Natural killer cell treated with Interleukin-12 subunit alpha and Interleukin-12 subunit beta and Interleukin-15 and Interleukin-18, amount 100 ng/mL, for 72 hours (primary cell): ENCODE measurements around the gene MICU1. TPM values are rescaled to one million over a fixed set of nuclear protein-coding genes. Genes with fewer than 3 reads are reported as not detected.
A peak's percentile ranks its signal among the peaks of the same experiment; 100 is the strongest.
"Not testable (repeated sequence)": the region's sequence is repeated elsewhere in the genome, so short reads cannot be mapped to it uniquely, and the experiment has no call there.

ENCODE experiments used
- ATAC-seq, 2 donors: fragments of 150-1000 bp; cut with Tn5 transposase in 1 of 2; sonication (Bioruptor Pico), chemical (Tn5 transposase) in 1 of 2; 2 replicates each; pipeline ENCODE4 v1.10.0; 2021
- DNase-seq: peaks from one replicate; pipeline ENCODE4 v3.0.0; 2022; ENCODE audit warnings: low spot score
- H3K27ac Mint-ChIP-seq, 2 donors: 1 replicate in 1 of 2; 2 replicates in 1 of 2; pipeline ENCODE4 v1.8.0; 2022; ENCODE audit warnings: mixed read lengths in 2 of 2, mild to moderate bottlenecking in 1 of 2, moderate library complexity in 1 of 2
- H3K27me3 Mint-ChIP-seq, 2 donors: 1 replicate in 1 of 2; 2 replicates in 1 of 2; pipeline ENCODE4 v1.8.0; 2022; ENCODE audit warnings: mixed read lengths in 2 of 2
- H3K36me3 Mint-ChIP-seq: one replicate; pipeline ENCODE4 v1.8.0; 2022; ENCODE audit warnings: mixed read lengths
- H3K4me1 Mint-ChIP-seq, 2 donors: 1 replicate in 1 of 2; 2 replicates in 1 of 2; pipeline ENCODE4 v1.8.0; 2022; ENCODE audit warnings: low read depth in 2 of 2, mixed read lengths in 2 of 2, mild to moderate bottlenecking in 1 of 2
- H3K4me3 Mint-ChIP-seq: one replicate; pipeline ENCODE4 v1.8.0; 2022; ENCODE audit warnings: mixed read lengths
- H3K9me3 Mint-ChIP-seq: 2 replicates; pipeline ENCODE4 v1.8.0; 2022; ENCODE audit warnings: mixed read lengths
- total RNA-seq, 2 donors: library from RNA; stranded (reverse); gene quantifications; one replicate each; pipeline ENCODE4 v1.2.3, GENCODE V29; 2022

Gene MICU1
- total RNA-seq, 2 donors from 2014 or later, result 40.8 to 43.0 TPM

DNA sequence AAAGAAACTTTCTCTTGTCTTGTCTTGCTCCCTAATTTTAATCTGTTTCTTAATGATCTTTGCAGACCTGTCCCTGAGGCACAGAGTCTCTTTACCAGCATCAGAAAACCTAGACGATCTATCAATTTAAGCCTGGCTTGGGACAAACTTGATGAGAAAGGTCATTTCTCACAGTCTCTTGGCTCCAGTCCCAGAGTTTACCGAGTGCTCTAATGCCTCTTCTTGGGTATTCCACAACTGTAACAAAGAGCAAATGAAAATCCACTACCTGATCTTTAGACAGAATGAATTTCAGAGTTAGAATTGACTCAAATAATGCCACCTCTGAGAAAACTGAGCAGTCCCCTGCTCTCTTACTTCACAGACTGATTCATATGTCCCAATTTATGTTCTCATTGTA is 164.8 kb downstream of the MICU1 start:
- no peaks in the 10 kb centered on the region for H3K9me3 Mint-ChIP-seq
- no peaks in the 10 kb centered on the region for H3K27me3 Mint-ChIP-seq
- no peak overlapping the region for H3K4me3 Mint-ChIP-seq

DNA sequence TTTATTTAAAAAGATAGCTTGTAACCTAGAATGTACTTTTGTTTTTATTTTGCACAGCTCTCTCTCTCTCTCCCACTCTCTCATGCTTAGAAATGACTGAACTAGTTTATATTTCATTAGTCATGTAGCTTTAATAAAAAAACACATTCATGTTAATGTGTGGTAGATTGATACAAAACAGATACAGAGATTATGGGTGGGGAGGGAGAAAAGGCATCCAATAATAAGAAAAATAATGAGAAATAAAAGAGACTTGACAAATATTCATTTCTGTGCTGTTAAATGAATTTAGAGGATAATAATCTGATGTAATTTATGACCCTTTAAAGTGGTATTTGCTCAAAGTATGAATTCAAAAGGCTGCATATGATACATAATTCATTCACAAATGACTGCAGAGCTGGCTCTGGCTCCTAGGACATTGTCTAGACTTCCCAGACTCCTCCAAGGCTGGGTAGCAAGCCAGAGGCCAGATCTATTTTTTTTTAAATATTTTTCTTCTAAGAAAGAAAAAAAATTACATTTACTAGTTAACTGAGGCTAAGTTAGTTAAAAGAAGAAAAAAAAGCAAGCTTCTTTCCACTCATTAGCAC is 165.5 kb downstream of the MICU1 start:
- Mint-ChIP-seq H3K27ac (no peak overlapping the region), H3K4me1 (no peaks in the 10 kb centered on the region), H3K27me3 (no peaks in the 10 kb centered on the region), H3K9me3 (no peaks in the 10 kb centered on the region), H3K36me3 (no peaks in the 10 kb centered on the region), H3K4me3 (no peak overlapping the region)
- DNase-seq (no peak), ATAC-seq (no peak)

More for the DNA sequence above, 164.8 kb downstream of the MICU1 start:
- Mint-ChIP-seq H3K36me3 (no peaks in the 10 kb centered on the region), H3K4me1 (no peaks in the 10 kb centered on the region), H3K27ac (no peak overlapping the region)
- ATAC-seq, result no peak
- DNase-seq, result no peak

DNA sequence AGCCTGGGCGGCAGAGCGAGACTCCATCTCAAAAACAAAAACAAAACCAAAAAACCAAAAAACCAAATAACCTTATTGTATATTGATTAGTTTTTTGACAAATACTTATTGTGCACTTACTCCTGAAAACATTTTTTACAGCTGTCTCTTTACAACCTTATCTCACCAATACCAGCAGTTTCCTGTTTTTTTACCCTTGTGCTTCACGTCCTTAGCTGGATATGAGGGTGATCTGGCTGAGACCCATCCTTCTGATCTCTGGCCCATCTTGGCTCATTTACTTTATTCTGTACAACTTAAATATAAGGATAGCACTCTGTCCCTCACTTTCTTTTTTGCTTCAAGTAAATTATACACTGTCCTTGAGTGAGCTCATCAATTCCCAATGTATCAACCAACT is 166.6 kb downstream of the MICU1 start:
- DNase-seq (no peak), ATAC-seq (no peak)
- H3K27ac Mint-ChIP-seq, result no peak overlapping the region
- no peaks in the 10 kb centered on the region for H3K4me1 Mint-ChIP-seq
- no peaks in the 10 kb centered on the region for H3K27me3 Mint-ChIP-seq
- H3K9me3 Mint-ChIP-seq, result no peaks in the 10 kb centered on the region
- no peak overlapping the region for H3K4me3 Mint-ChIP-seq
- H3K36me3 Mint-ChIP-seq, result no peaks in the 10 kb centered on the region

DNA sequence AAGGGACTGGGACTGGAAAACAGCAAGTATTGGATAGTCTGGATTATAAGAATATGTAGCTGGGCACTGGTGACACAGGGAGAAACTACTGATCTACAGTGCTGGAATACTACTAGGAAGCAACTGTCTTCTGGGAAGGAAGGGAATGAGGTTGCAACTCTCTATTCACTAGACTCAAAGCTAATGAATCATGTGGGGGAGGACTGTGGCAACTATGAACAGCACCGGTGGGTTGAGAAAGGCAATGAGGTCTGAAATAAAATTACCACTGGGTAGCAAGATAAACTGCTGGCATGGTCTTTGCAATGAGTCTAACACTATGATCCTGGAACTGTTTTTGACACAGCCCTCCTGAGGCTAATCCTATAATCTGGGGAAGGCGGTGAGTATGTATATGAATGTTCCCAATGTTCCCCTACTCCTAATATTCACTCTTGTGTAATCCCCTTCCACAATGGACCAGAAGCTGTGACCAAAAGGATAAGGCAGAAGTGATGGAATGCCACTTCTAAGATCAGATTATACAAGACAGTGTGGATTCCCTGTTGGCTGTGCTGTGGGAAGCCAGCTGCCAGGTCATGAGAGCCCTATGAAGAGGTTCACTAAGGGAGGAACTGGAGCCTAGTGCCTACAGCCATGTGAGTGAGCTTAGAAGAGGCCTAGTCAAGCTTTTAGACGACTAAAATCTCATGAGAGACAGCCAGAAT is 169.8 kb downstream of the MICU1 start:
- no peaks in the 10 kb centered on the region for H3K27me3 Mint-ChIP-seq
- ATAC-seq (peak in 1 of 2 donors; percentile 31), DNase-seq (no peak)
- H3K9me3 Mint-ChIP-seq, result no peaks in the 10 kb centered on the region
- H3K36me3 Mint-ChIP-seq, result no peaks in the 10 kb centered on the region
- no peaks in the 10 kb centered on the region for H3K4me1 Mint-ChIP-seq
- H3K4me3 Mint-ChIP-seq, result no peak overlapping the region
- H3K27ac Mint-ChIP-seq, result no peak overlapping the region

DNA sequence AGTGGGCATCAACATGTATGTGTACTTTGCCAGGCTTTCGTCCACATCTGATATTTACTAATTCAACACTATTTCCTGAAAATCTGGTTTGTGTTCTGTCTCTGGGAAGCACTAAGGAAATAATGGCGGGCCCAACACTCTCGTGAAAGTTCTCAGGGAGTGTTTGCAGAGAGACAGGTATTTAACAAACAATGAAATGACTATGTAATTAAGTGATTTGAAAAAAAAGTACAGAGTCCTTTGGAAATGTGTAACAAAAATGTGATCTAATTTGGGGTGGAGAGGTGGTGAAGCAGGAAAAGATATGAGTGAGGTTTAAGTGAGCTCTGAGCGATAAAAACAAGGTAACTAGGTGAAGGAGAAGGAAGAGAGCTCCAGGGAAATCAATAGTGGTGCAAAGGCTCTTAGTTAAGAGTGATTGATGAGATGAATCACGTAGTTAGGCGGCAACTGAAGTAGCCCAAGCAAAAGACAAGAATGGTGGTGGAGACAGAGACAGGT is 175.9 kb downstream of the MICU1 start:
- no peak for ATAC-seq
- no peak for DNase-seq
- no peak overlapping the region for H3K4me3 Mint-ChIP-seq
- H3K36me3 Mint-ChIP-seq, result no peaks in the 10 kb centered on the region
- no peaks in the 10 kb centered on the region for H3K9me3 Mint-ChIP-seq
- H3K27ac Mint-ChIP-seq, result no peak overlapping the region
- H3K27me3 Mint-ChIP-seq, result no peaks in the 10 kb centered on the region
- H3K4me1 Mint-ChIP-seq, result no peaks in the 10 kb centered on the region

DNA sequence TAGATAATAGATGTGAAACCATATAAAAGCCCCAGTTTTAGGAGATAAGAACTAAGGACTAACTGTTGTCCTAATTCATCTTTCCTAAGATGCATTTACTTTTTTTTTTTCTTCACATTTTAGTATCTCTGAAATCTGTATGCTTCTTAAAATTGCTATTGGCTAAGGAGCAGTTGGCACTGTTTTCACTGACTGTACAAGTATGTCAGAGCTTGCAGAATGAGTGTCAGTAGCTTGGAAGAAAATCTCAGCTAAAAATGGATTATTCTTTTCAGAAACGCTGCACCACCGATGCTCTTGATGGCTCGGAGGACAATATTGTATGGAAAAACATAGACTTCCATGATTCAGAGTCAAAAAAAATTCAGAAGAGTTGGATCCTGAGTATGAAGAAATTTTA is 180.0 kb downstream of the MICU1 start:
- H3K27ac Mint-ChIP-seq, result no peak overlapping the region

DNA sequence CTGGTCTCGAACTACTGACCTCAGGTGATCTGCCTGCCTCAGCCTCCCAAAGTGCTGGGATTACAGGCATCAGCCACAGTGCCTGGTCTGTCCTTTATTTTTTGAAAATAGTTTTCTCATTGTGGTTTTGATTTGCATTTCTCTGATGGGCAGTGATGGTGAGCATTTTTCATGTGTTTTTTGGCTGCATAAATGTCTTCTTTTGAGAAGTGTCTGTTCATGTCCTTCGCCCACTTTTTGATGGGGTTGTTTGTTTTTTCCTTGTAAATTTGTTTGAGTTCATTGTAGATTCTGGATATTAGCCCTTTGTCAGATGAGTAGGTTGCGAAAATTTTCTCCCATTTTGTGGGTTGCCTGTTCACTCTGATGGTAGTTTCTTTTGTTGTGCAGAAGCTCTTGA is 182.9 kb downstream of the MICU1 start:
- DNase-seq, H3K27me3 Mint-ChIP-seq, H3K36me3 Mint-ChIP-seq, ATAC-seq, H3K4me3 Mint-ChIP-seq, H3K9me3 Mint-ChIP-seq, H3K4me1 Mint-ChIP-seq, H3K27ac Mint-ChIP-seq: not testable (repeated sequence)

More for the DNA sequence above, 180.0 kb downstream of the MICU1 start:
- H3K4me3 Mint-ChIP-seq, result no peak overlapping the region
- no peak for ATAC-seq
- no peaks in the 10 kb centered on the region for H3K9me3 Mint-ChIP-seq
- no peak for DNase-seq
- H3K36me3 Mint-ChIP-seq, result no peaks in the 10 kb centered on the region
- H3K27me3 Mint-ChIP-seq, result no peaks in the 10 kb centered on the region
- no peaks in the 10 kb centered on the region for H3K4me1 Mint-ChIP-seq

DNA sequence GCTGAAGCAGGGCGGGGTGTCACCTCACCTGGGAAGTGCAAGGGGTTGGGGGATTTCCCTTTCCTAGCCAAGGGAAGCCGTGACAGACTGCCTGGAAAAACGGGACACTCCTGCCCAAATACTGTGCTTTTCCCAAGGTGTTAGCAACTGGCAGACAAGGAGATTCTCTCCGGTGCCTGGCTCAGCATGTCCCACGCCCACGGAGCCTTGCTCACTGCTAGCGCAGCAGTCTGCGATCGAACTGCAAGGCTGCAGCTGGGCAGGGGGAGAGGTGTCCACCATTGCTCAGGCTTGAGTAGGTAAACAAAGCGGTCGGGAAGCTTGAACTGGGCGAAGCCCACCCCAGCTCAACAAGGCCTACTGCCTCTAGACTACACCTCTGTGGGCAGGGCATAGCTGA is 190.3 kb downstream of the MICU1 start:
- Mint-ChIP-seq H3K27ac (no peak overlapping the region), H3K36me3 (no peaks in the 10 kb centered on the region), H3K27me3 (no peaks in the 10 kb centered on the region), H3K9me3 (no peaks in the 10 kb centered on the region), H3K4me3 (no peak overlapping the region), H3K4me1 (peaks cover 0 to 7% of the 10 kb centered on the region in 2 donors)
- DNase-seq (no peak), ATAC-seq (no peak)

DNA sequence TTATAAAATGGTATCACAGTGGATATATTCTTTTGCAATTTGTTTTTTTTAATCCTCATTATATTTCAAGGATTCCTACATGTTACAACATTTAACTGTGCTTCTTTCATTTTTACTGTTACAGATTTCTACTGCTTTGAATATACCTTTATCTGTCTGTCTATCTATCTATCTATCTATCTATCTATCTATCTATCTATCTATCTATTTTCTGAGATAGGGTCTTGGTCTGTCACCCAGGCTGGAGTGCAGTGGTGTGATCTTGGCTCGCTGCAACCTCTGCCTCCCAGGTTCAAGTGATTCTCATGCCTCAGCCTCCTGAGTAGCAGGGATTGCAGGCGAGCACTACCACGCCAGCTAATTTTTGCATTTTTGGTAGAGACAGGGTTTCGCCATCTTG is 194.9 kb downstream of the MICU1 start:
- not testable (repeated sequence) for DNase-seq, H3K4me3 Mint-ChIP-seq

DNA sequence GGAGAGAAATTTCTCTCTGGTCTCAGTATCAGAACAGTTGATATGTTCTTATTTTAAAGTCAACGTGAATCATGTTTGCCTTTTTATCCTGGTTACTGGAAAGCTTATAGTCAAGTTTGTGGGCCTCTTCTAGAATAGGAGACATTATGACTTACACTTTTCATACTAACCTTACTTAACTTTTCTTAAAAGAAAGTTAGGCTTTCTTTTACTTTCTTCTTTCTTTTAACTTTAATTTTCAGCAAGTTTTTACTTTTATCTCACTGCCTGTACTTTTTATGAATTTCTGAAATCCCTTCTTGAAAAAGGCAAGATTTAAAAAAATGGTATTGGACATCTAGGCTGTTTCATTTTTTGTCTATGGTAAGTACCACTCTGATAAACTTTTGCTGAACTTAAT is 195.9 kb downstream of the MICU1 start:
- Mint-ChIP-seq H3K27me3 (no peaks in the 10 kb centered on the region), H3K4me3 (no peak overlapping the region), H3K4me1 (no peaks in the 10 kb centered on the region), H3K9me3 (no peaks in the 10 kb centered on the region), H3K27ac (no peak overlapping the region), H3K36me3 (no peaks in the 10 kb centered on the region)
- ATAC-seq (no peak), DNase-seq (no peak)

More for the DNA sequence above, 194.9 kb downstream of the MICU1 start:
- ATAC-seq, H3K9me3 Mint-ChIP-seq, H3K36me3 Mint-ChIP-seq, H3K4me1 Mint-ChIP-seq, H3K27ac Mint-ChIP-seq, H3K27me3 Mint-ChIP-seq: not testable (repeated sequence)

DNA sequence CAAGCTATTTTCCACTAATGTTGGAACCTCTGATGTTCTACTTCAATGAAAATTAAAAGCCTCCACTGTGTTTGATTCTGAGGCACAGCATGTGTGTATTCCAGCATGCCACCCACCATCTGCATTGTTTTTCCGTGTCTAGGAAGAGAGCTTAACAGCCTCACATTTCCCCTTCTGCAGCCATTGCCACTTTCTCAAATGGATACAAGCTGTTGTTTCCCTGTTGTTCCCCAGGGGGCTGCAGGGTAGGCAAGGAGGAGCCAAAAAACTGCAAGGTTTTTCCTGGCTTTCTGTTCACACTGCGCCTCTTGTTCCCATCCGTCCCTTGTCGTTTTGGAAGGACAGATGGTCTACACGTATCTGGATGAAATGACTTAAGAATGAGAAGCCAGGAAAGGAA is 198.9 kb downstream of the MICU1 start:
- Mint-ChIP-seq H3K36me3 (peaks cover 15% of the 10 kb centered on the region), H3K4me3 (no peak overlapping the region), H3K4me1 (no peaks in the 10 kb centered on the region), H3K27ac (no peak overlapping the region), H3K9me3 (no peaks in the 10 kb centered on the region), H3K27me3 (no peaks in the 10 kb centered on the region)
- ATAC-seq (no peak), DNase-seq (no peak)

DNA sequence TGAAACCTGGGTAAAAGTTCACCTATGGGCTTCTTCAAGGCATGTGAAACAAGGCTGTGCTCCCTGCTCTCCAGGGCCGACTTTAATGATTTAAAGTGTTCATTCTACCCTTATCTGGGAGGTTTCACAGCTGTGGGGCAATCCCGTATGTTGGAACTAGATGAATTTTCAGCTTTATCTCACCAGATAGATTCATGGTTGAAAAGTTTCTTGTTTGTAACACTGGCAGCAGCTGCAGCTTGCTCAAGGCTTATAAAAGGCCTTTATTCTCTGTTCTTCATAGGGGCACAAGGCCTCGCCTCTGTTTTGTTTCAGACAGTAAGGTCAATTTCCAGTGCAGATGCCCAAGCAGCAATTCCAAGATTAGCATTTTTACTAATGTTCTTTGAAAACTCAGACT is 200.7 kb downstream of the MICU1 start:
- H3K9me3 Mint-ChIP-seq, result no peaks in the 10 kb centered on the region
- no peaks in the 10 kb centered on the region for H3K4me1 Mint-ChIP-seq
- H3K27ac Mint-ChIP-seq, result no peak overlapping the region
- no peak overlapping the region for H3K4me3 Mint-ChIP-seq
- no peaks in the 10 kb centered on the region for H3K27me3 Mint-ChIP-seq
- ATAC-seq (no peak), DNase-seq (no peak)
- peaks cover 22% of the 10 kb centered on the region for H3K36me3 Mint-ChIP-seq

DNA sequence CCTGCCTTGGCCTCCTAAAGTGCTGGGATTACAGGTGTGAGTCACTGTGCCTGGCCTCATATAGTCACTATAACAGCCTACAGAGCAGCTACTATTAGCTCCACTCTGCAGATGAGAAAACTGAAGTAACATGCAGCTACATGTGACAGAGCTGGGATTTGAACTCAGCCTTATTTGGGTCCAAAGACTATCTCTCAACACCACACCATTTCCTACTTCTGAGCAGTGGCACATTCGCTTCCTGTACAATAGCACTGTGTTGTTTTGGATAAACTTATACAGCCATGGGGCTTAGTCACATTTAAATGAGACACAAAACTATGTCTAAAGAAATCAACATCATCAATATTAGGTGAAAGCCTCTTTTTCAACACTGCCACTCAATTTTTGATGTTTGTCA is 201.3 kb downstream of the MICU1 start:
- Mint-ChIP-seq H3K27ac (no peak overlapping the region), H3K4me3 (no peak overlapping the region), H3K27me3 (no peaks in the 10 kb centered on the region), H3K36me3 (peaks cover 22% of the 10 kb centered on the region), H3K9me3 (no peaks in the 10 kb centered on the region), H3K4me1 (no peaks in the 10 kb centered on the region)
- DNase-seq, result no peak
- no peak for ATAC-seq

DNA sequence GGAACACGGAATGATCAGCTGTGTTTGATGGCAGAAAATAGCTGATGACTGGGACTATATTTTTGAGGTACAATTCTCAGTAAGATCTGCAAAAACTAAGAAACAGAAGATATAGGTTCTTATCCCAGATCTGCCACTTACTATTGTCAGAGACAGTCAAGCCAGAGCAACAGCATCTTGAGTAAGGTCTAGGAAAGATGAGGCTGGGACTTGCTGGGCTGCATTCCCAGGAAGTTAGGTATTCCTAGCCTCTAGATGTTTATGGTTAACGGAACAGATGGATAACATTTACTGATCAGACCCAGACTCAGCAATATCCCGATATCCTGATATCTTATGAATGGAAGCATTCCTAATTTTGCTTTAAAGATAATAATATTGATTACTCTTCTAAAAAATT is 202.5 kb downstream of the MICU1 start:
- Mint-ChIP-seq H3K4me3 (no peak overlapping the region), H3K9me3 (no peaks in the 10 kb centered on the region), H3K27ac (no peak overlapping the region), H3K36me3 (peaks cover 22% of the 10 kb centered on the region), H3K4me1 (no peaks in the 10 kb centered on the region), H3K27me3 (no peaks in the 10 kb centered on the region)
- no peak for DNase-seq
- no peak for ATAC-seq
